Activated CD4-positive, alpha-beta T cell treated with anti-CD3 and anti-CD28 coated beads for 4 hours (primary cell): ENCODE results near the gene ASB3.
"Not testable (repeated sequence)": the region's sequence is repeated elsewhere in the genome, so short reads cannot be mapped to it uniquely, and the experiment has no call there.

Experiments
- DNase-seq, 2 donors: peaks; one replicate each; pipeline ENCODE4 v3.0.0-alpha.2; 2020

The ASB3 gene

GRCh38 chr2:53727921-53728320 lies 58.8 kb downstream of the ASB3 start:
- DNase-seq: no peak

GRCh38 chr2:53725662-53726061 lies 61.1 kb downstream of the ASB3 start:
- no peak for DNase-seq

DNA sequence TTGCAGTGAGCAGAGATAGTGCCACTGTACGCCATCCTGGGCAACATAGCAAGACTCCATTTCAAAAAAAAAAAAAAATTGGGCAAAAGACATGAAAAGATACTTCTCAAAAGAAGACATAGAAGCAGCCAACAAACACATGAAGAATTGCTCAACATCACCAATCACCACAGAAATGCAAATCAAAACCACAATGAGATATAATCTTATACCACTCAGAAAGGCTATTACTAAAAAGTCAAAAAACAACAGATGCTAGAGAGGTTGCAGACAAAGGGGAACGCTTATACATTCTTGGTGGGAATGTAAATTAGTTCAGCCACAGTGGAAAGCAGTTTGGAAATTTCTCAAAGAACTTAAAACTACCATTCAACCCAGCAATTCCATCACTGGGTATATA lies 62.2 kb downstream of the ASB3 start:
- no peak for DNase-seq

DNA sequence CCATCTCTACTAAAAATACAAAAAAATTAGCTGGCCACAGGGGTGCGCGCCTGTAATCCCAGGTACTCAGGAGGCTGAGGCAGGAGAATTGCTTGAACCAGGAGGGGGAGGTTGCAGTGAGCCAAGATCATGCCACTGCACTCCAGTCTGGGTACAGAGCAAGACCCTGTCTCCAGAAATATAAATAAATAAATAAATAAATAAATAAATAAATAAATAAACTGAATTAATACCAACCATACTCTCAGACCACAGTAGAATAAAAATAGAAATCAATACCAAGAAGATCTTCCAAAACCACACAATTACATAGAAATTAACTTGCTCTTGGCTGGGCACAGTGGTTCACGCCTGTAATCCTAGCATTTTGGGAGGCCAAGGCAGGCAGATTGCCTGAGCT lies 65.8 kb downstream of the ASB3 start:
- not testable (repeated sequence) for DNase-seq

DNA sequence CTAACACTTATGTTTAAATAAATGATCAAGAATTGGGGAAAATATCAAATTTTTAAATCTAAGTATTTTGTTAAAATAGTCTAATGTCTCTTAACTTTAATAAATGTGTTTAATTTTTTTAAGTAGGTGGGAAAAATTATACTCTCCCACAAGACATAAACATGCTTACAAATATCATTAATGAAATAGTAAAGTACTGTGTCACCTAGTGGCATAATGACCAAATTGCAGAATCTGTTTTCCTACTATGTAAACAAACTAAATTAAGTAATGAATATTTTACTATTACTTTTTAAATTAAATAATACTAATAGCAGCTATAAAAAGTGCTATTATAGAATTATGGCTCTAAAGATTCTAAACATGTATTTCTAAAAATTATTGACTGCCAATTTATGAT lies 71.2 kb downstream of the ASB3 start:
- DNase-seq: no peak

DNA sequence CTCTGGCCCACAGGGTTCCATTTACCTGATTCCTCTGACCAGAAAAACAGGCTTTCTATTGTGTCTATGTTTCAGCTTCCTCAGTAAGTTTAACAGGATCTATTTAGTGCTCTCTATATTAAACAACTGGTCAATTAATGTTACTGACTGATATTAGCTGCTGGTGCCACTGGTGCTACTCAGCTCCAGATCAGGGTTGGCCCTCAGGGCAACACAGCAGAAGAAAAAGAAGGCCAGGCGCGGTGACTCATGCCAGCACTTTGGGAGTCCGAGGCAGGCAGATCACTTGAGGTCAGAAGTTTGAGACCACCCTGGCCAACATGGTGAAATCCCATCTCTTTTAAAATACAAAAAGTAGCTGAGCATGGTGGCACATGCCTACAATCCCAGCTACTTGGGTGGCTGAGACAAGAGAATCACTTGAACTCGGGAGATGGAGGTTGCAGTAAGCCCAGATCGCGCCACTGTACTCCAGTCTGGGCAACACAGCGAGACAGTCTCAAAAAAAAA lies 75.4 kb downstream of the ASB3 start:
- no peak for DNase-seq

- DNase-seq: no peak
Observed at GRCh38 chr2:53708988-53709387, 77.8 kb downstream of the ASB3 start.

DNA sequence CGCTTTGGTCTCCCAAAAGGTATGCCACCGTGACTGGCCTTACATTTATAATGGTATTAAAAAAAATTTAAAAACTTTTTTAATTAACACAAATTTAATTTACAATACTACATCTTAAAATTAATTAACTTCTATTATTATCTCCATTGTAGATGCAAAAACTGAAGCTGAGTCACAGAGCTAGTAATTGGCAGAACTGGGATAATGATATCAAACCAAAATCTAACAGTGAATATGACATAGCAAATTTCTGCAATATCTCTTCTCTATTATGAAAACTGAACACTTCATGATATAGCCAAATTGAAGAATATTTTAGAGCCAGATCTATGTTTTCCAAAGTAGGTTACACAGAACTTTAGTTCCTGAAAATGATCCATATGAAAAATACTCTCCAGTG lies 85.5 kb downstream of the ASB3 start:
- no peak for DNase-seq

GRCh38 chr2:53697686-53698085 lies 89.1 kb downstream of the ASB3 start:
- DNase-seq: no peak

DNA sequence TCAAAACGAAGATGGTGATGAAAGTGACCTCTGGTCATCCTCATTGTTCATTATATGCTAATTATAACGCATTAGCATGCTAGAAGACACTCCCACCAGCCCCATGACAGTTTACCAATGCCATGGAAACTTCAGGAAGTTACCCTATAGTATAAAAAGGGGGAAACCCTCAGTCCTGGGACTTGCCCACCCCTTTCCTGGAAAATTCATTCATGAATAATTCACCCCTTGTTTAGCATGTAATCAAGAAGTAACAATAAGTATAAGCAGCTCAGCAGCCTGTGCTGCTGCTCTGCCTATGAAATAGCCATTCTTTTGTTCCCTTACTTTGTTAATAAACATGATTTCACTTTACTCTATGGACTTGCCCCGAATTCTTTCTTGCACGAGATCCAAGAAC lies 89.7 kb downstream of the ASB3 start:
- DNase-seq: no peak

- DNase-seq: no peak
Observed at GRCh38 chr2:53695575-53695974, 91.2 kb downstream of the ASB3 start.

DNA sequence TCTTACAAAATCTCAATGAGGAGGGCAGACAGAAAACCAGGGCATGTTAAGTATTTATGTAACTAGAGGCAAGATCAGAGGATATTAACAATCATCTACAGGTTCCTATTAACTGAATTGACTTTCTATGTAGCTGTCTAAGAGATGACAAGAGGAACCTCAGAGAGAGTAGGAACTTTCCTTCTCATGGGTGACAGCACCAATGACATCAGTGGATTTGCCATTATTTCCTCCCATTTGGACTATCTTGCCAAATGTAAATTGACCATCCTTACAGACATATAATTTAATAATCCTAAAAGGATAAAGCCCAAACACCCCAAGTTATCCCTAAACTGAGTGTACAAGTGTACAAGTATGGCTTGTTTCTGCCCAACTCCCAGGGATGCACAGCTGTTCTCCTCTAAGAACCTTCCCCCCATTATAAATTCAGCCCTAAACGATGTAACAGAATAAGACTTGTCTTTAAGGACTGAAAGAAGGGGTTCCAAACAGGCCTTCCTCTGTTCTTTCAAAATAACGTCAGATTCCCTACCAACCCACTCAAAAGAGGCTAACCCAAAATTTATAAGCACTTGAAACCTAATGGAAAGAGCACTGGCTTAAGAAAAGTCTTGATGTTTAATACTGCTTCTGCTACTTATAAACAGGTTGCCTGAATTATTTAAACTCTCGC lies 92.5 kb downstream of the ASB3 start:
- DNase-seq: no peak

GRCh38 chr2:53690876-53691275 lies 95.9 kb downstream of the ASB3 start:
- no peak for DNase-seq

- DNase-seq: no peak
Observed at GRCh38 chr2:53672881-53673522, 113.8 kb downstream of the ASB3 start.

GRCh38 chr2:53670331-53670730 lies 116.4 kb downstream of the ASB3 start:
- DNase-seq: no peak

DNA sequence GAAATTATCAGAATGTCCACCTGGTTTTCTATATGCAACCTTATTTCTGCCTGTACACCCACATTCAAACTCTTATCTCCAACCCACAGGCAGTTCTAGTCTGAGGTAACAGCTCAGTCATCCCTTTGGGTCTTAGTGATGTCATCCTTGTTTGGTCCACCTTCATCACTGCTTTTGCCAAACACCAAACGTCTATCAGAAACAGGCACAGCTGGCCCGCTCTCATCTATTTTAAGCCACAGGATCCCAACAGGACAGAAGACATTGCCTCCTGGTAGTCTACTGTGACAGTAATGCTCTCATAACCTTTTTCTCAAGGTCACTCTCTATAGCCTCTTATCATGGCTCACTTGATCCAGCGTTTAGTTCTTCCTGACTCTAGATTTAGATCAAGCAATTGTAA lies 118.1 kb downstream of the ASB3 start:
- no peak for DNase-seq

GRCh38 chr2:53667130-53667529 lies 119.6 kb downstream of the ASB3 start:
- not testable (repeated sequence) for DNase-seq

- no peak for DNase-seq
Observed at GRCh38 chr2:53660886-53661285, 125.9 kb downstream of the ASB3 start.

- DNase-seq: not testable (repeated sequence)
Observed at GRCh38 chr2:53658474-53658873, 128.3 kb downstream of the ASB3 start.

DNA sequence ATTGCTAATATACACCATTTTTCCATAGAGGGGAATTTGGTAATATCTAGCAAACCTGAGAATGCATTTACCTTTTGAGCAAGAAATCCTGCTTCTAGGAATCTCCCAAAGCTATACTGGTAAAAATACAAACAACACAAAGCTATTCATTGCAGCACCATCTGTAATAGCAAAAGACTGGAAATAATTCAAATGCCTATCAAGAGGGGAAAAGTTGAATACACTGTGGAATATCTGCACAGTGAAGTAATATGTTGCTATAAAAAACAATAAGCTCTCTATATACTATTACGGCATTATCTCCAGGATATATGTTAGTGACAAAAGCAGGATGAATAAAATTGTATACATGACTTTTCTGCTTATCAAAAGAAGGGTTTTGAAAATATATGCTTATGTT lies 131.5 kb downstream of the ASB3 start:
- DNase-seq: no peak

GRCh38 chr2:53654396-53654795 lies 132.4 kb downstream of the ASB3 start:
- DNase-seq: no peak

GRCh38 chr2:53652131-53652530 lies 134.6 kb downstream of the ASB3 start:
- DNase-seq: no peak

GRCh38 chr2:53646788-53647187 lies 140.0 kb downstream of the ASB3 start:
- no peak for DNase-seq

DNA sequence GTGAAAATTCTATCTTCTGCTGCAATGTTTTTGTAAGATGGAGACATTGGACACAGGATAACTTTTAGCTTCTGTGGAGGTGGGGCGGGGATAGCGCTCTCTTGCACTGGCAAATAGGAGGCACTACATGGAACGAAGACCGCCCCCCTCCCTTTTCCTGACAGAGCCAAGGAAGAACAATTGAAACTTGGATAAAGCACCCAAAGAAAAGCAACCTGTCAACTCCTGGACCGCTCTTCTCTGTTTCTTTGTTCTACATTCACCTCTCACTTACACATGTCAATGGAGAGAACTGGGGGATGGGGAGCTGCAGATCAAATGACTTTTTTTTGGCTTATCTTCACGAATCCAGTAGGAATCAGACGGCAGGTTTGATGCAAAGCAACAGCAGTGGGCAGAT lies 145.5 kb downstream of the ASB3 start:
- no peak for DNase-seq

DNA sequence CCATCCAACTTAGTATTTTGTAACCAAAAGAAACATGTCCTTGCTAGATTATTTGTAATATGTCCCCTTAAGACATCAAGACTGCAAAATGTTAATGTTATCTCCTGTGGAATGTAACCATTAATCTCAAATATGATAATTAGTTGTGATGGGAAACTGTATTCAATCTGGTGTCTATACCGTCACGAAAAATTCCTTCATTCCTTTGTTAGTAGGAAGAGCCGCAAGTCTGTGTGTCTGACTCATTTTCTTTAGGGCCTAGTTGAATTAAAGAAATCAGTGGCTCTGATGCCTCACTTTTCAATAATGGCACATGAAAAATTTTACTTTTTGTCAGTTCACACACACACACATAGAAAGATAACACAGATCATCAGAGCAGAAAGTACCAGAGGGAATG lies 146.3 kb downstream of the ASB3 start:
- no peak for DNase-seq
